Cardiac fibroblast (primary cell): ENCODE data around the gene CD99L2.

Source experiments
- DNase-seq, 2 donors: peaks; one replicate each; pipeline versions ENCODE4 v3.0.0 to v3.0.0-alpha.2; 2010; ENCODE audit warnings: low read depth in 2 of 2
- H3K4me3 ChIP-seq, 2 donors: replicated peaks in 1 of 2; 1 replicate in 1 of 2; 2 replicates in 1 of 2; pipeline ENCODE4 v1.5.1; 2011; ENCODE audit warnings: low read depth in 2 of 2, low read length in 2 of 2, mild to moderate bottlenecking in 2 of 2, moderate library complexity in 1 of 2
- TF ChIP-seq, protein P1 (sequence below): IDR thresholded peaks from one replicate; pipeline ENCODE4 v1.5.1; 2011; ENCODE audit warnings: low read depth, mild to moderate bottlenecking, low read length, inconsistent platforms

Gene CD99L2

DNA sequence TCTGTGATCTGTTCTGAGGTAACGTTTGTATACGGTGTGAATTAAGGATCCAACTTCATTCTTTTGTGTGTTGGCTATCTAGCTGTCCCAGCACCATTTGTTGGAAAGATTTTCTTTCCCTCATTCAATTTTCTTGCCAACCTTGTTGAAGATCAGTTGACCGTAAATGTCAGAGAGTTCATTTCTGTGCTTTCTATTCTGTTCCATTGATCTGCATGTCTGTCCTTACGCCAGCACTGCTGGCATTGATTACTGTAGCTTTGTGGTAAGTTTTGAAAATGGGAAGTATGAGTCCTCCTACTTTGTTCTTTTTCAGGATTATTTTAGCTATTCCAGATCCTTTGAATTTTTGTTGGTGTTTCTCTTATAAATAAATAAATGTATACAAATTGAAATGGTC, 144.5 kb downstream of the CD99L2 start:
- TF ChIP-seq, protein P1, sequence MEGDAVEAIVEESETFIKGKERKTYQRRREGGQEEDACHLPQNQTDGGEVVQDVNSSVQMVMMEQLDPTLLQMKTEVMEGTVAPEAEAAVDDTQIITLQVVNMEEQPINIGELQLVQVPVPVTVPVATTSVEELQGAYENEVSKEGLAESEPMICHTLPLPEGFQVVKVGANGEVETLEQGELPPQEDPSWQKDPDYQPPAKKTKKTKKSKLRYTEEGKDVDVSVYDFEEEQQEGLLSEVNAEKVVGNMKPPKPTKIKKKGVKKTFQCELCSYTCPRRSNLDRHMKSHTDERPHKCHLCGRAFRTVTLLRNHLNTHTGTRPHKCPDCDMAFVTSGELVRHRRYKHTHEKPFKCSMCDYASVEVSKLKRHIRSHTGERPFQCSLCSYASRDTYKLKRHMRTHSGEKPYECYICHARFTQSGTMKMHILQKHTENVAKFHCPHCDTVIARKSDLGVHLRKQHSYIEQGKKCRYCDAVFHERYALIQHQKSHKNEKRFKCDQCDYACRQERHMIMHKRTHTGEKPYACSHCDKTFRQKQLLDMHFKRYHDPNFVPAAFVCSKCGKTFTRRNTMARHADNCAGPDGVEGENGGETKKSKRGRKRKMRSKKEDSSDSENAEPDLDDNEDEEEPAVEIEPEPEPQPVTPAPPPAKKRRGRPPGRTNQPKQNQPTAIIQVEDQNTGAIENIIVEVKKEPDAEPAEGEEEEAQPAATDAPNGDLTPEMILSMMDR: no peak
- no peak overlapping the region for H3K4me3 ChIP-seq
- no peak for DNase-seq

DNA sequence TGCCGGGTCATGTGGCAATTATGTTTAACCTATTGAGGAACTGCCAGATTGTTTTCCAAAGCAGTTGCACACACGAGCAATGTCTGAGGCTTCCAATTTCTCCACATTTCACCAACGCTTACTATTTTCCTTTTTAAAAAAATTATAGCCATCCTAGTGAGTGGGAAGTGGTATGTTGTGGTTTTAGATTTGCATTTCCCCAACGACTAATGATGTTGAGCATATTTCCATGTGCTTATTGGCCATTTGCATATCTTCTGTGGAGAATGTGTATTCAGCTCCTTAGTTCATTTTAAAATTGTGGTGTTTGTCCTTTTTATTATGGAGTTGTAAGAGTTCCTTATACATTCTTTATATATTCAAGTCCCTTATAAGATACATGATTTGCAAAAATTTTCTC, 145.1 kb downstream of the CD99L2 start:
- no peak overlapping the region for H3K4me3 ChIP-seq
- DNase-seq: no peak
- TF ChIP-seq, protein P1: no peak

DNA sequence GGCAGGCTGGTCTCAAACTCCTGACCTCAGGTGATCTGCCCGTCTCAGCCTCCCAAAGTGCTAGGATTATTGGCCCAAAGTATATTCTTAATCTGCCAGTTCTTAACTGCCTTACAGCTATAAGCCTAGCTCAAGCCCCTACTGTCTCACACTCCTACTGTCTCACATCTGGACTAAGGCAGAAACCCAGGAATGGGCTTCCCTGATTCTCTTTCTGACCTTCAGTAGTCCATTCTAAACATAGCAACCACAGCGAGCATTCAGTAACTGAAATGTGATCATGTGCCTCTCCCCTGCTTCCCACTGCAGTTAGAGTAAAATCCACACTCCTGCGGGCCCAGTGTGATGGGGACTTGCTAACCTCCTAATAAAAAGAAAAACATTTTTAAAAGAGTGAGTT, 146.3 kb downstream of the CD99L2 start:
- TF ChIP-seq, protein P1: no peak
- H3K4me3 ChIP-seq: no peak overlapping the region
- no peak for DNase-seq

- no peak for DNase-seq
- no peak overlapping the region for H3K4me3 ChIP-seq
- TF ChIP-seq, protein P1: no peak
These were observed 162.0 kb downstream of the CD99L2 start for GRCh38 chrX:150736475-150736874.

DNA sequence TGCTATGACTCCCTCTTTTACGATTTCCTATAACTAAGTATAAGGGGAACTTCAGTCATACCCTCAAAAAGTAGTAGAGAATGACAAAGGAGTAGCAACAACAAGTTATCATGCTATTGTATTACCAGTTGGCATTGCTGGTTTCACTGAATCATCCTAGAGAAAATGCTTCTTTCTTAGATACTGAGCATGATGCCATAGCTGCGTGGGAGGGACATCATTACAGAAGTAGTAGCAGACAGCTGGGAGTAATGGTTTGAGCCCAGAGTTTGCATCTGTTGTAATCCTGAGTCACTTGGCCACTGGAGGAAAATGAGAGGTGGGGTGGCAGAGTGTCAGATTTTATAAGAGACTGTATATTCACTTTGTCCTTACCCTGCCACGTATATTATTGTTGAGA, 166.7 kb downstream of the CD99L2 start:
- DNase-seq: peak; percentile 88 to 96
- no peak overlapping the region for H3K4me3 ChIP-seq
- TF ChIP-seq, protein P1: no peak

DNA sequence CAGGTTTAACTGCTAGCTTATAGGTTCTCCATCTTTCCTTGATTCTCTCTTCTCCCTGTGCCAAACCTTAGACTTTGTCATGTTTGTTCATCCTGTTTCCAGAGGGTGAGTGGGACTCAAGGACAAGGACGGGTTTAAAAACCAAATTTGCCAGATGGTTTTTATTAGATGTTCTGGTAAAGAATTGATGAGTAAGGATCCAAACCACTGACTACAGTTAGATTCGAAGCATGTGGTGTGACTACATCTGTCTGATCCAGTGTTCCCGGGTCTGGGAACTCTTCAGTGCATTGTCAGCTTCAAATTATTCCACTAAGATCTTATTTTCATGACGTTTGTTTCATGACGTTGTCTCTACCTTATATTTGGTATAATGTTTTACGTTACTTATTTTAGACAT, 167.7 kb downstream of the CD99L2 start:
- TF ChIP-seq, protein P1: no peak
- H3K4me3 ChIP-seq: no peak overlapping the region
- peak in 1 of 2 donors; percentile 30 for DNase-seq

- H3K4me3 ChIP-seq: no peak overlapping the region
- TF ChIP-seq, protein P1: no peak
- DNase-seq: no peak
These were observed 168.5 kb downstream of the CD99L2 start for GRCh38 chrX:150729956-150730355.
